B cell (primary cell): ENCODE data around the gene PML. TPM values are rescaled to one million over a fixed set of nuclear protein-coding genes. Genes with fewer than 3 reads are reported as not detected.

Experiments used
- ATAC-seq: fragments of 200-7000 bp; cut with Tn5 transposase; one replicate; pipeline ENCODE4 v1.10.0; 2021; ENCODE audit warnings: low read depth, mild to moderate bottlenecking, moderate number of reproducible peaks, moderate library complexity
- CTCF ChIA-PET: fragments of 350-600 bp; sonication (Branson Sonifier 250); formaldehyde crosslinking; loops from one replicate; lab custom pipeline; 2021; ENCODE audit warnings: antibody characterized with exemption, inconsistent platforms; lab: Charles Lee
- POLR2A ChIA-PET: fragments of 350-600 bp; sonication (Branson Sonifier 250); formaldehyde crosslinking; loops from one replicate; lab custom pipeline; 2021; ENCODE audit warnings: antibody characterized with exemption; lab: Charles Lee
- DNase-seq: peaks from one replicate; pipeline ENCODE4 v3.0.0; 2013
- H2AFZ ChIP-seq: 2 replicates; pipeline ENCODE4 v1.6.1; 2012; ENCODE audit warnings: mild to moderate bottlenecking, low read depth, low read length; ENCODE audit not compliant: insufficient read depth, poor library complexity, severe bottlenecking
- H3K27ac ChIP-seq, 2 donors: 1 replicate in 1 of 2; 2 replicates in 1 of 2; pipeline ENCODE4 v1.5.1; 2012 to 2013; ENCODE audit warnings: low read length in 2 of 2, mild to moderate bottlenecking in 2 of 2, moderate library complexity in 1 of 2
- H3K27me3 ChIP-seq, 4 experiments: fragments of 200-600 bp in 1 of 4; sonication (generic) in 1 of 4; replicated peaks in 1 of 4; 1 replicate in 2 of 4; 2 replicates in 2 of 4; pipeline versions ENCODE4 v1.6.1 to v1.7.0; 2013 to 2016; ENCODE audit warnings: low read length in 3 of 4, mild to moderate bottlenecking in 2 of 4, mixed read lengths in 1 of 4, moderate library complexity in 1 of 4; ENCODE audit not compliant: insufficient read depth in 4 of 4, control insufficient read depth in 3 of 4; ENCODE audit errors: control extremely low read depth in 1 of 4
- H3K36me3 ChIP-seq, 2 experiments: replicated peaks in 1 of 2; 1 replicate in 1 of 2; 2 replicates in 1 of 2; pipeline versions ENCODE4 v1.6.1 to v1.7.1; 2013; ENCODE audit warnings: low read length in 1 of 2; ENCODE audit not compliant: insufficient read depth in 2 of 2, control insufficient read depth in 1 of 2; ENCODE audit errors: control extremely low read depth in 1 of 2, extremely low read depth in 1 of 2
- H3K4me1 ChIP-seq, 2 donors: fragments of 200-600 bp in 1 of 2; sonication (generic) in 1 of 2; 1 replicate in 1 of 2; 2 replicates in 1 of 2; pipeline versions ENCODE4 v1.5.1 to v1.6.1; 2013 to 2017; ENCODE audit warnings: low read length in 2 of 2; ENCODE audit not compliant: control insufficient read depth in 2 of 2, insufficient read depth in 2 of 2
- H3K4me2 ChIP-seq: replicated peaks from 2 replicates; pipeline ENCODE3; 2012; ENCODE audit warnings: mild to moderate bottlenecking, low read depth, low read length; ENCODE audit not compliant: poor library complexity, severe bottlenecking
- H3K4me3 ChIP-seq, 5 experiments: fragments of 200-600 bp in 1 of 5; sonication (generic) in 1 of 5; 1 replicate in 3 of 5; 2 replicates in 2 of 5; pipeline versions ENCODE4 v1.5.1 to v1.7.0; 2011 to 2016; ENCODE audit warnings: low read length in 4 of 5, mild to moderate bottlenecking in 4 of 5, low read depth in 2 of 5, control low read depth in 1 of 5, moderate library complexity in 1 of 5; ENCODE audit not compliant: insufficient read depth in 1 of 5; ENCODE audit errors: control extremely low read depth in 1 of 5, extremely low read depth in 1 of 5
- H3K79me2 ChIP-seq: fragments of 200-600 bp; sonication (generic); one replicate; pipeline ENCODE4 v1.6.0; 2016; ENCODE audit warnings: low read length; ENCODE audit not compliant: control insufficient read depth, insufficient read depth
- H3K9ac ChIP-seq: fragments of 200-600 bp; sonication (generic); 2 replicates; pipeline ENCODE4 v1.6.1; 2017; ENCODE audit warnings: mild to moderate bottlenecking, low read length, moderate library complexity
- H3K9me3 ChIP-seq, 3 donors: one replicate each; pipeline versions ENCODE4 v1.6.1 to v1.7.1; 2013; ENCODE audit warnings: low read length in 2 of 3; ENCODE audit not compliant: control insufficient read depth in 2 of 3, insufficient read depth in 1 of 3; ENCODE audit errors: control extremely low read depth in 1 of 3
- H4K20me1 ChIP-seq: 2 replicates; pipeline ENCODE4 v1.6.0; 2012; ENCODE audit warnings: mild to moderate bottlenecking, low read length; ENCODE audit not compliant: insufficient read depth, control insufficient read depth, poor library complexity, severe bottlenecking
- H3K27ac Mint-ChIP-seq: one replicate; pipeline ENCODE4 v1.8.0; 2021; ENCODE audit warnings: mixed read lengths
- H3K27me3 Mint-ChIP-seq: one replicate; pipeline ENCODE4 v1.8.0; 2021; ENCODE audit warnings: mixed read lengths
- H3K4me1 Mint-ChIP-seq: one replicate; pipeline ENCODE4 v1.8.0; 2021; ENCODE audit warnings: mixed read lengths
- H3K4me3 Mint-ChIP-seq: one replicate; pipeline ENCODE4 v1.8.0; 2021; ENCODE audit warnings: mixed read lengths
- H3K9me3 Mint-ChIP-seq: one replicate; pipeline ENCODE4 v1.8.0; 2022; ENCODE audit warnings: mixed read lengths; ENCODE audit not compliant: insufficient read depth
- CTCF ChIP-seq: fragments of 200-600 bp; IDR thresholded peaks from one replicate; pipeline ENCODE4 v1.8.0; 2022; ENCODE audit warnings: antibody characterized with exemption, mild to moderate bottlenecking
- EZH2 ChIP-seq: IDR thresholded peaks from 2 replicates; pipeline ENCODE4 v1.6.1; 2012; ENCODE audit warnings: borderline replicate concordance, low read depth, mild to moderate bottlenecking, moderate library complexity, low read length; ENCODE audit not compliant: insufficient read depth, poor library complexity, severe bottlenecking
- WGBS: methylation state at CpG from one replicate; pipeline ENCODE4 v1.1.5; 2013; ENCODE audit warnings: missing lambda C conversion rate; ENCODE audit not compliant: insufficient coverage; 5-methylcytosine and 5-hydroxymethylcytosine counted together
- intact Hi-C: fragments of 100-400 bp; cut with micrococcal nuclease; formaldehyde crosslinking; loops from one replicate; pipeline ENCODE4 v1.10.0; 2022
- polyA plus RNA-seq: library from polyadenylated mRNA; depleted of rRNA; stranded (reverse); fragments of >200 nt; gene quantifications from 2 replicates; pipeline ENCODE4 v1.2.3, GENCODE V29; 2012
- total RNA-seq, 2 donors: library from RNA; stranded (reverse); fragments of 120-200 nt in 1 of 2; gene quantifications; 1 replicate in 1 of 2; 2 replicates in 1 of 2; pipeline versions ENCODE4 v1.2.3 to v1.2.4, GENCODE V29; 2013 to 2022

The PML gene
- total and polyA plus RNA-seq, 2 donors (not counting 1 experiment from before 2014, with no cell fraction given): 59.2 to 66.3 TPM

- TF ChIP-seq EZH2 (no peak), CTCF (no peak)
- WGBS: 50% methylated on average over 5 of the region's 11 CpGs
- Histone ChIP-seq H3K4me1 (peaks cover 33 to 52% of the 10 kb centered on the region in 2 donors), H4K20me1 (peaks cover 39% of the 10 kb centered on the region), H3K79me2 (peaks cover 99% of the 10 kb centered on the region), H3K4me3 (peak overlapping the region in 1 of 5 experiments; percentile 22), H3K27ac (peak overlapping the region; percentile 69 to 87), H3K36me3 (peaks cover 2 to 23% of the 10 kb centered on the region in 2 experiments), H3K9ac (peak overlapping the region; percentile 43), H3K9me3 (no peaks in the 10 kb centered on the region), H2AFZ (peak overlapping the region; percentile 51), H3K27me3 (no peaks in the 10 kb centered on the region), H3K4me2 (peak overlapping the region; percentile 63)
- H3K4me1 Mint-ChIP-seq: peaks cover 54% of the 10 kb centered on the region
- H3K4me3 Mint-ChIP-seq: peak overlapping the region; percentile 78
- CTCF ChIA-PET: interaction anchor here (0.9 to 3.6 kb wide), 7 partner anchors 9 to 42 kb away, joined by 3 to 20 read pairs (median 7); partner anchors contain the start of gene PML
- POLR2A ChIA-PET: interaction anchor here (0.7 to 1.7 kb wide), 2 partner anchors 13 to 17 kb away, joined by 5 to 6 read pairs; partner anchors contain the start of gene PML
- DNase-seq (no peak), ATAC-seq (no peak)
- H3K27me3 Mint-ChIP-seq: no peaks in the 10 kb centered on the region
- peak overlapping the region; percentile 89 for H3K27ac Mint-ChIP-seq
- intact Hi-C loops: loop anchor here (1.0 to 5.0 kb wide), 2 partner anchors 12 to 35 kb away; no protein-coding TSS in a partner anchor
- no peaks in the 10 kb centered on the region for H3K9me3 Mint-ChIP-seq
Measured at GRCh38 chr15:74006774-74007639, 12.5 kb downstream of the PML start.
